HCT116 (cell line): ENCODE results near the gene UNC5C. TPM values are rescaled to one million over a fixed set of nuclear protein-coding genes. Genes with fewer than 3 reads are reported as not detected.
A peak's percentile ranks its signal among the peaks of the same experiment; 100 is the strongest.

ENCODE experiments used
- ATAC-seq: fragments of 200-7000 bp; cut with Tn5 transposase; 2 replicates; pipeline ENCODE4 v1.9.1; 2020; ENCODE audit warnings: mild to moderate bottlenecking, moderate library complexity
- BruUV-seq: library from RNA; stranded (reverse); fragments of 400-500 nt; replicated peaks from 2 replicates; lab custom pipeline; 2021; lab: Mats Ljungman, UMichigan
- CTCF ChIA-PET: fragments of 300-600 bp; sonication (Branson Sonifier 250); formaldehyde crosslinking; loops from one replicate; lab custom pipeline; 2021; ENCODE audit warnings: antibody characterized with exemption; lab: Charles Lee
- POLR2A ChIA-PET: fragments of 300-600, 350-600 bp; sonication (Branson Sonifier 250); formaldehyde crosslinking; loops from one replicate; lab custom pipeline; 2021; ENCODE audit warnings: antibody characterized with exemption; lab: Charles Lee
- RAD21 ChIA-PET, 2 experiments: fragments of 300-600 bp; sonication (Branson Sonifier 250); formaldehyde crosslinking; loops; one replicate each; lab custom pipeline; 2023; ENCODE audit warnings: low total read pairs in 2 of 2; ENCODE audit not compliant: uncharacterized antibody in 2 of 2, unreplicated experiment in 2 of 2, low non-redundant PET in 1 of 2; lab: Charles Lee
- DNase-seq: peaks from one replicate; pipeline ENCODE4 v3.0.0-alpha.2; 2010; ENCODE audit warnings: low read depth, low spot score
- H2AFZ ChIP-seq: fragments of 200-600 bp; shearing (Covaris generic), sonication (generic); 2 replicates; pipeline ENCODE4 v1.6.1; 2017; ENCODE audit warnings: low read depth, mixed run types, mixed read lengths, antibody characterized with exemption, low read length; ENCODE audit not compliant: poor library complexity, severe bottlenecking
- H3K27ac ChIP-seq: 2 replicates; pipeline ENCODE4 v1.5.1; 2012; ENCODE audit warnings: low read depth, low read length
- H3K27me3 ChIP-seq: fragments of 200-600 bp; sonication (generic); 2 replicates; pipeline ENCODE4 v1.6.1; 2016; ENCODE audit warnings: mixed run types, low read length, mixed read lengths; ENCODE audit not compliant: insufficient read depth
- H3K36me3 ChIP-seq, 2 experiments: fragments of 200-500 bp in 1 of 2; fragments of 200-600 bp in 1 of 2; sonication (Bioruptor generic) in 1 of 2; sonication (generic) in 1 of 2; 2 replicates each; pipeline versions ENCODE4 v1.5.1 to v1.6.1; 2014 to 2016; ENCODE audit warnings: low read length in 2 of 2, inconsistent platforms in 1 of 2, mixed read lengths in 1 of 2, mixed run types in 1 of 2; ENCODE audit not compliant: insufficient read depth in 2 of 2, control insufficient read depth in 1 of 2
- H3K4me1 ChIP-seq, 2 experiments: fragments of 200-600 bp in 1 of 2; sonication (generic) in 1 of 2; 2 replicates each; pipeline versions ENCODE4 v1.5.1 to v1.6.1; 2012 to 2017; ENCODE audit warnings: low read length in 2 of 2, inconsistent platforms in 1 of 2, mild to moderate bottlenecking in 1 of 2, mixed read lengths in 1 of 2, mixed run types in 1 of 2, moderate library complexity in 1 of 2; ENCODE audit not compliant: insufficient read depth in 2 of 2, control insufficient read depth in 1 of 2
- H3K4me2 ChIP-seq: fragments of 200-600 bp; sonication (generic); 2 replicates; pipeline ENCODE4 v1.6.1; 2017; ENCODE audit warnings: mixed run types, low read length, mixed read lengths
- H3K4me3 ChIP-seq, 2 experiments: fragments of 200-600 bp in 1 of 2; sonication (generic) in 1 of 2; replicated peaks in 1 of 2; 2 replicates each; pipeline ENCODE4 v1.5.1; 2011 to 2016; ENCODE audit warnings: low read length in 2 of 2, control low read depth in 1 of 2, low read depth in 1 of 2, mild to moderate bottlenecking in 1 of 2, mixed read lengths in 1 of 2, mixed run types in 1 of 2
- H3K79me2 ChIP-seq: fragments of 200-600 bp; sonication (generic); 2 replicates; pipeline ENCODE4 v1.6.1; 2017; ENCODE audit warnings: mild to moderate bottlenecking, mixed run types, low read length, moderate library complexity, mixed read lengths; ENCODE audit not compliant: insufficient read depth
- H3K9ac ChIP-seq: fragments of 200-600 bp; sonication (generic); 2 replicates; pipeline ENCODE4 v1.6.1; 2016; ENCODE audit warnings: low read length, mixed read lengths
- H3K9me2 ChIP-seq: fragments of 200-600 bp; sonication (generic), shearing (Covaris generic); 2 replicates; pipeline ENCODE4 v1.6.1; 2017; ENCODE audit warnings: mixed run types, mild to moderate bottlenecking, moderate library complexity; ENCODE audit not compliant: insufficient read depth
- H3K9me3 ChIP-seq, 2 experiments: fragments of 200-500 bp in 1 of 2; fragments of 200-600 bp in 1 of 2; sonication (Bioruptor generic) in 1 of 2; sonication (generic) in 1 of 2; 2 replicates each; pipeline ENCODE4 v1.6.1; 2014 to 2017; ENCODE audit warnings: low read length in 2 of 2, mixed read lengths in 2 of 2, inconsistent platforms in 1 of 2, low read depth in 1 of 2, mild to moderate bottlenecking in 1 of 2, mixed run types in 1 of 2, moderate library complexity in 1 of 2; ENCODE audit not compliant: control insufficient read depth in 1 of 2, insufficient read depth in 1 of 2
- H4K20me1 ChIP-seq: fragments of 200-600 bp; sonication (generic), shearing (Covaris generic); 2 replicates; pipeline ENCODE4 v1.6.1; 2017; ENCODE audit warnings: mixed run types, mild to moderate bottlenecking, moderate library complexity; ENCODE audit not compliant: insufficient read depth
- CBX3 ChIP-seq: IDR thresholded peaks from 2 replicates; pipeline ENCODE4 v1.6.1; 2012; ENCODE audit warnings: low read depth
- CEBPB ChIP-seq: IDR thresholded peaks from 2 replicates; pipeline ENCODE4 v1.6.1; 2012; ENCODE audit warnings: low read depth
- EGR1 ChIP-seq: IDR thresholded peaks from 2 replicates; pipeline ENCODE4 v1.6.1; 2012; ENCODE audit warnings: low read depth
- ELF1 ChIP-seq: IDR thresholded peaks from 2 replicates; pipeline ENCODE4 v1.6.1; 2012; ENCODE audit warnings: low read depth, borderline replicate concordance
- EZH2 ChIP-seq: fragments of 200-600 bp; sonication (generic); IDR thresholded peaks from 2 replicates; pipeline ENCODE4 v1.6.1; 2017; ENCODE audit warnings: antibody characterized with exemption, mixed run types
- EZH2phosphoT487 ChIP-seq: fragments of 200-600 bp; IDR thresholded peaks from 2 replicates; pipeline ENCODE4 v1.6.1; 2018; ENCODE audit warnings: antibody characterized with exemption, borderline replicate concordance
- FOSL1 ChIP-seq: IDR thresholded peaks from 2 replicates; pipeline ENCODE4 v1.6.1; 2012; ENCODE audit warnings: low read depth
- JUND ChIP-seq: IDR thresholded peaks from 2 replicates; pipeline ENCODE4 v1.6.1; 2012
- POLR2A ChIP-seq: IDR thresholded peaks from 2 replicates; pipeline ENCODE4 v1.7.0; 2011; ENCODE audit warnings: borderline replicate concordance; ENCODE audit not compliant: insufficient read depth, insufficient read length; ENCODE audit errors: extremely low read depth
- POLR2AphosphoS5 ChIP-seq: IDR thresholded peaks from 2 replicates; pipeline ENCODE4 v1.6.1; 2011; ENCODE audit warnings: mild to moderate bottlenecking, low read depth, low read length, moderate library complexity
- RAD21 ChIP-seq: IDR thresholded peaks from 2 replicates; pipeline ENCODE4 v1.6.1; 2012; ENCODE audit warnings: low read depth, mild to moderate bottlenecking
- SIN3A ChIP-seq: IDR thresholded peaks from 2 replicates; pipeline ENCODE4 v1.6.1; 2012; ENCODE audit warnings: low read depth
- SP1 ChIP-seq: IDR thresholded peaks from 2 replicates; pipeline ENCODE4 v1.6.1; 2012; ENCODE audit warnings: low read depth
- SRF ChIP-seq: IDR thresholded peaks from 2 replicates; pipeline ENCODE4 v1.6.1; 2012; ENCODE audit warnings: low read depth
- TCF7L2 ChIP-seq: IDR thresholded peaks from 2 replicates; pipeline ENCODE4 v1.7.0; 2011; ENCODE audit warnings: borderline replicate concordance, inconsistent platforms; ENCODE audit not compliant: insufficient read depth, insufficient read length; ENCODE audit errors: extremely low read depth
- YY1 ChIP-seq: IDR thresholded peaks from 2 replicates; pipeline ENCODE4 v1.6.1; 2011; ENCODE audit warnings: low read length, low read depth, moderate library complexity, mild to moderate bottlenecking; ENCODE audit not compliant: insufficient replicate concordance; ENCODE audit errors: extremely low read depth
- ZFX ChIP-seq: fragments of 450-650 bp; IDR thresholded peaks from 2 replicates; pipeline ENCODE4 v1.6.1; 2017
- ZNF274 ChIP-seq: fragments of 200-500 bp; sonication (Bioruptor generic); IDR thresholded peaks from 2 replicates; pipeline ENCODE4 v1.6.1; 2014; ENCODE audit warnings: mild to moderate bottlenecking, low read depth, low read length, inconsistent platforms
- intact Hi-C: fragments of 100-400 bp; cut with micrococcal nuclease; formaldehyde crosslinking; loops from 2 replicates; pipeline ENCODE4 v1.10.0; 2022
- total RNA-seq: library from RNA; stranded (reverse); gene quantifications from one replicate; pipeline ENCODE4 v1.2.1, GENCODE V29; 2021; ENCODE audit not compliant: unreplicated experiment
- TF ChIP-seq, protein P1 (sequence below): IDR thresholded peaks from 2 replicates; pipeline ENCODE4 v1.6.1; 2012
- TF ChIP-seq, protein P2 (sequence below): IDR thresholded peaks from 2 replicates; pipeline ENCODE4 v1.6.1; 2012; ENCODE audit warnings: low read depth
- TF ChIP-seq, protein P3 (sequence below): IDR thresholded peaks from 2 replicates; pipeline ENCODE4 v1.6.1; 2012
- TF ChIP-seq, protein P4 (sequence below): IDR thresholded peaks from 2 replicates; pipeline ENCODE4 v1.6.1; 2011; ENCODE audit warnings: mild to moderate bottlenecking, low read length, moderate library complexity; ENCODE audit not compliant: insufficient replicate concordance; ENCODE audit errors: extremely low read depth

Gene UNC5C
- total RNA-seq, 1 experiment from 2014 or later = not detected

DNA sequence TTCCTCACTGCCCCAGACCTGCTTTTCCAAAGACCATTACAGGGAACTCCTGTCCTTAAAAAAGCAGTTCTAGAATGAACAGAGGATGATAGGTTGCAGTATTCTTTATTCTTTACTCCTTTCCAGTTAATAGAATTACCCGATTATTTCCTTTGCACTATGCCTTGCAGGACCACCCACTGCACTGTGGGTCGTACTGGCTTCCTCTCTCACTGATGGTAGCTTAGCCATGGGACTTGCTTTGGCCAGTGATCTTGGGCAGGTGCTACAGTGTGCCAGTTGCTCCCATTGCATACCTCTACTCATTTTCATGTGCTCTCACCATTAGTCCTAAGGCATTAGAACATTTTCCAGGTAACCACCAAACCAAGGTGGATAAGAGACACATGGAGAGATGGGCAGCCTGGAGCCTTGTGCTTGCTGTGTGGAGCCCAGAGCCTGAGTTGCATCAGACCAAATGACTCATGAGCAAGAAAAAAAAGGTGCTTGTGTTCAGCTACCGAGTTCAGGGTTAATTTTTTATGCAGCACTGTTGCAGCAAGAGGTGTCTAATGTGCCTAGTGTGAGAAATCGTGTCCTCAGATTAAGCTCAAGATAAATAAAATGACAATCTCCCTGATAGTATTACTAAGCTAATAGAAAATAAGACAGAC lies 7.6 kb upstream of the UNC5C start:
- no peaks in the 10 kb centered on the region for H3K27me3 ChIP-seq
- ChIA-PET POLR2A (no interaction called here), RAD21 (no interaction called here)
- H3K9me3 ChIP-seq = no peaks in the 10 kb centered on the region
- no peak overlapping the region for H2AFZ ChIP-seq
- H3K27ac ChIP-seq = no peak overlapping the region
- no peak overlapping the region for H3K4me3 ChIP-seq
- H3K9ac ChIP-seq = no peak overlapping the region
- intact Hi-C loops = no loop called here
- TF ChIP-seq EZH2 = no peak
- no peak for TF ChIP-seq ZNF274
- TF ChIP-seq, protein P1, sequence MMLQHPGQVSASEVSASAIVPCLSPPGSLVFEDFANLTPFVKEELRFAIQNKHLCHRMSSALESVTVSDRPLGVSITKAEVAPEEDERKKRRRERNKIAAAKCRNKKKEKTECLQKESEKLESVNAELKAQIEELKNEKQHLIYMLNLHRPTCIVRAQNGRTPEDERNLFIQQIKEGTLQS = peak; percentile 54; the same call in 1 of the 2 replicates
- no peak for TF ChIP-seq SRF
- TF ChIP-seq ZFX = no peak
- no peak for TF ChIP-seq RAD21
- TF ChIP-seq POLR2A = no peak
- TF ChIP-seq, protein P2, sequence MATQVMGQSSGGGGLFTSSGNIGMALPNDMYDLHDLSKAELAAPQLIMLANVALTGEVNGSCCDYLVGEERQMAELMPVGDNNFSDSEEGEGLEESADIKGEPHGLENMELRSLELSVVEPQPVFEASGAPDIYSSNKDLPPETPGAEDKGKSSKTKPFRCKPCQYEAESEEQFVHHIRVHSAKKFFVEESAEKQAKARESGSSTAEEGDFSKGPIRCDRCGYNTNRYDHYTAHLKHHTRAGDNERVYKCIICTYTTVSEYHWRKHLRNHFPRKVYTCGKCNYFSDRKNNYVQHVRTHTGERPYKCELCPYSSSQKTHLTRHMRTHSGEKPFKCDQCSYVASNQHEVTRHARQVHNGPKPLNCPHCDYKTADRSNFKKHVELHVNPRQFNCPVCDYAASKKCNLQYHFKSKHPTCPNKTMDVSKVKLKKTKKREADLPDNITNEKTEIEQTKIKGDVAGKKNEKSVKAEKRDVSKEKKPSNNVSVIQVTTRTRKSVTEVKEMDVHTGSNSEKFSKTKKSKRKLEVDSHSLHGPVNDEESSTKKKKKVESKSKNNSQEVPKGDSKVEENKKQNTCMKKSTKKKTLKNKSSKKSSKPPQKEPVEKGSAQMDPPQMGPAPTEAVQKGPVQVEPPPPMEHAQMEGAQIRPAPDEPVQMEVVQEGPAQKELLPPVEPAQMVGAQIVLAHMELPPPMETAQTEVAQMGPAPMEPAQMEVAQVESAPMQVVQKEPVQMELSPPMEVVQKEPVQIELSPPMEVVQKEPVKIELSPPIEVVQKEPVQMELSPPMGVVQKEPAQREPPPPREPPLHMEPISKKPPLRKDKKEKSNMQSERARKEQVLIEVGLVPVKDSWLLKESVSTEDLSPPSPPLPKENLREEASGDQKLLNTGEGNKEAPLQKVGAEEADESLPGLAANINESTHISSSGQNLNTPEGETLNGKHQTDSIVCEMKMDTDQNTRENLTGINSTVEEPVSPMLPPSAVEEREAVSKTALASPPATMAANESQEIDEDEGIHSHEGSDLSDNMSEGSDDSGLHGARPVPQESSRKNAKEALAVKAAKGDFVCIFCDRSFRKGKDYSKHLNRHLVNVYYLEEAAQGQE = no peak
- TF ChIP-seq, protein P3, sequence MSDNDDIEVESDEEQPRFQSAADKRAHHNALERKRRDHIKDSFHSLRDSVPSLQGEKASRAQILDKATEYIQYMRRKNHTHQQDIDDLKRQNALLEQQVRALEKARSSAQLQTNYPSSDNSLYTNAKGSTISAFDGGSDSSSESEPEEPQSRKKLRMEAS = peak; percentile 54
- TF ChIP-seq EGR1 = no peak
- TF ChIP-seq, protein P4, sequence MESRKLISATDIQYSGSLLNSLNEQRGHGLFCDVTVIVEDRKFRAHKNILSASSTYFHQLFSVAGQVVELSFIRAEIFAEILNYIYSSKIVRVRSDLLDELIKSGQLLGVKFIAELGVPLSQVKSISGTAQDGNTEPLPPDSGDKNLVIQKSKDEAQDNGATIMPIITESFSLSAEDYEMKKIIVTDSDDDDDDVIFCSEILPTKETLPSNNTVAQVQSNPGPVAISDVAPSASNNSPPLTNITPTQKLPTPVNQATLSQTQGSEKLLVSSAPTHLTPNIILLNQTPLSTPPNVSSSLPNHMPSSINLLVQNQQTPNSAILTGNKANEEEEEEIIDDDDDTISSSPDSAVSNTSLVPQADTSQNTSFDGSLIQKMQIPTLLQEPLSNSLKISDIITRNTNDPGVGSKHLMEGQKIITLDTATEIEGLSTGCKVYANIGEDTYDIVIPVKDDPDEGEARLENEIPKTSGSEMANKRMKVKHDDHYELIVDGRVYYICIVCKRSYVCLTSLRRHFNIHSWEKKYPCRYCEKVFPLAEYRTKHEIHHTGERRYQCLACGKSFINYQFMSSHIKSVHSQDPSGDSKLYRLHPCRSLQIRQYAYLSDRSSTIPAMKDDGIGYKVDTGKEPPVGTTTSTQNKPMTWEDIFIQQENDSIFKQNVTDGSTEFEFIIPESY = no peak
- TF ChIP-seq EZH2phosphoT487 = no peak
- 0 out of 2 replicates have a peak, but pooled peaks have one; percentile 25 for TF ChIP-seq JUND
- no peak for TF ChIP-seq SP1
- no peak for TF ChIP-seq POLR2AphosphoS5
- no peak for TF ChIP-seq YY1
- no peak for TF ChIP-seq ELF1
- TF ChIP-seq CBX3 = no peak
- no peak for TF ChIP-seq TCF7L2
- no peak for TF ChIP-seq FOSL1
- no peak for TF ChIP-seq SIN3A
- peak; percentile 77 for TF ChIP-seq CEBPB
- TF ChIP-seq, all 23 proteins: peak for 4
- H3K4me2 ChIP-seq = no peak overlapping the region
- no peaks in the 10 kb centered on the region for H3K36me3 ChIP-seq
- H3K4me1 ChIP-seq = no peaks in the 10 kb centered on the region
- DNase-seq (peak; percentile 8), ATAC-seq (no peak)
- no peaks in the 10 kb centered on the region for H4K20me1 ChIP-seq
- no TSS peak for BruUV-seq
- CTCF ChIA-PET = no interaction called here
- H3K79me2 ChIP-seq = no peaks in the 10 kb centered on the region
- no peaks in the 10 kb centered on the region for H3K9me2 ChIP-seq
